HUDEP-2 (cell line): Measurements from ENCODE around the gene GZMA.
"Not testable (repeated sequence)": the region's sequence is repeated elsewhere in the genome, so short reads cannot be mapped to it uniquely, and the experiment has no call there.

Experiments
- DNase-seq, 76 experiments: peaks; one replicate each; lab custom pipeline; 2025; ENCODE audit not compliant: unreplicated experiment in 76 of 76; lab: John Stamatoyannopoulos, UW

Gene GZMA

GRCh38 chr5:55102348-55102747 lies at the start of gene GZMA:
TSS of gene GZMA (plus strand) at chr5:55102646. CDS start at chr5:55102683, 37 bp downstream.
- DNase-seq: no peak

GRCh38 chr5:55055183-55055582 lies 47.3 kb upstream of the GZMA start:
- DNase-seq: no peak

GRCh38 chr5:55062039-55062779 lies 40.2 kb upstream of the GZMA start:
- DNase-seq: no peak

- DNase-seq: no peak
These were observed 39.1 kb upstream of the GZMA start for GRCh38 chr5:55063220-55063863.

GRCh38 chr5:55063899-55064298 lies 38.5 kb upstream of the GZMA start:
- DNase-seq: no peak

GRCh38 chr5:55064523-55064922 lies 37.9 kb upstream of the GZMA start:
- DNase-seq: no peak

- DNase-seq: no peak
These were observed 36.2 kb upstream of the GZMA start for GRCh38 chr5:55066277-55066676.

- DNase-seq: no peak
These were observed 31.5 kb upstream of the GZMA start for GRCh38 chr5:55070968-55071367.

GRCh38 chr5:55071413-55071812 lies 31.0 kb upstream of the GZMA start:
- no peak for DNase-seq

GRCh38 chr5:55072666-55073065 lies 29.8 kb upstream of the GZMA start:
- DNase-seq: no peak

GRCh38 chr5:55073211-55073610 lies 29.2 kb upstream of the GZMA start:
- DNase-seq: no peak

- DNase-seq: no peak
These were observed 20.9 kb upstream of the GZMA start for GRCh38 chr5:55081541-55081940.

GRCh38 chr5:55089301-55089700 lies 13.1 kb upstream of the GZMA start:
- DNase-seq: not testable (repeated sequence)

- not testable (repeated sequence) for DNase-seq
These were observed 11.4 kb upstream of the GZMA start for GRCh38 chr5:55091011-55091410.

GRCh38 chr5:55096182-55096581 lies 6.3 kb upstream of the GZMA start:
- no peak for DNase-seq

- DNase-seq: no peak
These were observed 5.6 kb upstream of the GZMA start for GRCh38 chr5:55096861-55097260.

GRCh38 chr5:55101148-55101547 lies 1.3 kb upstream of the GZMA start:
- DNase-seq: not testable (repeated sequence)

- no peak for DNase-seq
These were observed 730 bp upstream of the GZMA start for GRCh38 chr5:55101556-55102276.

- DNase-seq: no peak
These were observed 1.8 kb downstream of the GZMA start for GRCh38 chr5:55104036-55104772.

GRCh38 chr5:55104946-55105701 lies 2.7 kb downstream of the GZMA start:
- DNase-seq: no peak
